Testis (tissue), 2 donors: ENCODE measurements around the gene RALGPS1.

Experiments
- POLR2A ChIP-seq: fragments of 450-650 bp; IDR thresholded peaks from one replicate; pipeline ENCODE4 v1.6.1; 2017; ENCODE audit warnings: antibody characterized with exemption, mild to moderate bottlenecking, moderate library complexity
- TF ChIP-seq, protein P1 (sequence below), 3 experiments: fragments of 450-650 bp in 2 of 3; fragments of 200-600 bp in 1 of 3; sonication (generic) in 1 of 3; IDR thresholded peaks; one replicate each; pipeline ENCODE4 v1.5.1; 2016 to 2019; ENCODE audit warnings: antibody characterized with exemption in 3 of 3, mild to moderate bottlenecking in 2 of 3, moderate library complexity in 1 of 3

DNA sequence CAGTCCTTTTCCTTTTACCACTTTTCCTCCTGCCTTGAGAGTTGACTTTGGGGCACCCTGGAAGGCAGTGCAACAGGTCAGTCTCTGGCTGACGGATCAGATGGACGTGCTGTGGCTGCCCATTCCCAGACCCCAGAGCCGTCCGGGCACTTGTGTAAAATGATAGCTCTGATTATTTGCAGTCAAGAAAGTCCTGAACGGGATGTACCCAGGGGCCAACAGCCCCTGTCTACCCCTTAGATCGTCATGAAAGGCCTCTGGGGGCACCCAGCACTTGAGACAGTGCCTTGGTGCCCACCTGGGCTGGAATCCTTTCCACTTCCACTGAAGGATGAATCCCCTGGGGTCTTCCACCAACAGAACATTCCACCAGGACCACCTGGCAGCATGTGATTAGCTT is 225.6 kb downstream of the RALGPS1 start:
- TF ChIP-seq, protein P1, sequence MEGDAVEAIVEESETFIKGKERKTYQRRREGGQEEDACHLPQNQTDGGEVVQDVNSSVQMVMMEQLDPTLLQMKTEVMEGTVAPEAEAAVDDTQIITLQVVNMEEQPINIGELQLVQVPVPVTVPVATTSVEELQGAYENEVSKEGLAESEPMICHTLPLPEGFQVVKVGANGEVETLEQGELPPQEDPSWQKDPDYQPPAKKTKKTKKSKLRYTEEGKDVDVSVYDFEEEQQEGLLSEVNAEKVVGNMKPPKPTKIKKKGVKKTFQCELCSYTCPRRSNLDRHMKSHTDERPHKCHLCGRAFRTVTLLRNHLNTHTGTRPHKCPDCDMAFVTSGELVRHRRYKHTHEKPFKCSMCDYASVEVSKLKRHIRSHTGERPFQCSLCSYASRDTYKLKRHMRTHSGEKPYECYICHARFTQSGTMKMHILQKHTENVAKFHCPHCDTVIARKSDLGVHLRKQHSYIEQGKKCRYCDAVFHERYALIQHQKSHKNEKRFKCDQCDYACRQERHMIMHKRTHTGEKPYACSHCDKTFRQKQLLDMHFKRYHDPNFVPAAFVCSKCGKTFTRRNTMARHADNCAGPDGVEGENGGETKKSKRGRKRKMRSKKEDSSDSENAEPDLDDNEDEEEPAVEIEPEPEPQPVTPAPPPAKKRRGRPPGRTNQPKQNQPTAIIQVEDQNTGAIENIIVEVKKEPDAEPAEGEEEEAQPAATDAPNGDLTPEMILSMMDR (IDR thresholded peaks at IDR 0.05): no peak
- TF ChIP-seq POLR2A: no peak
